Skeletal muscle cell (primary cell): ENCODE results near the gene MAP3K6.

ENCODE experiments used
- DNase-seq: peaks from one replicate; pipeline ENCODE4 v3.0.0-alpha.2; 2010; ENCODE audit warnings: low read depth
- H3K4me3 ChIP-seq: 2 replicates; pipeline ENCODE4 v1.5.1; 2011; ENCODE audit warnings: low read depth, mild to moderate bottlenecking, control low read depth, low read length, moderate library complexity

Gene MAP3K6

GRCh38 chr1:27318136-27318535 lies 48.6 kb downstream of the MAP3K6 start:
- DNase-seq = no peak
- no peak overlapping the region for H3K4me3 ChIP-seq

- no peak for DNase-seq
- H3K4me3 ChIP-seq = no peak overlapping the region
These were observed 49.9 kb downstream of the MAP3K6 start for GRCh38 chr1:27316860-27317259.

GRCh38 chr1:27314737-27315136 lies 52.0 kb downstream of the MAP3K6 start:
- H3K4me3 ChIP-seq = no peak overlapping the region
- no peak for DNase-seq

GRCh38 chr1:27314169-27314568 lies 52.6 kb downstream of the MAP3K6 start:
- no peak overlapping the region for H3K4me3 ChIP-seq
- no peak for DNase-seq

- H3K4me3 ChIP-seq = no peak overlapping the region
- DNase-seq = no peak
These were observed 58.7 kb downstream of the MAP3K6 start for GRCh38 chr1:27307874-27308598.

- DNase-seq = no peak
- H3K4me3 ChIP-seq = no peak overlapping the region
These were observed 59.6 kb downstream of the MAP3K6 start for GRCh38 chr1:27306892-27307761.

GRCh38 chr1:27306071-27306470 lies 60.7 kb downstream of the MAP3K6 start:
- DNase-seq = no peak
- H3K4me3 ChIP-seq = no peak overlapping the region
